ENCODE measurements around the gene TBC1D1.
"Not testable (repeated sequence)": the region's sequence is repeated elsewhere in the genome, so short reads cannot be mapped to it uniquely, and the experiment has no call there.

Gene TBC1D1

GRCh38 chr4:37889849-37890800 lies 759 bp upstream of the TBC1D1 start:
- DNase-seq (ENCODE audit: low spot score), result no peak

GRCh38 chr4:37891260-37892159 lies 626 bp downstream of the TBC1D1 start:
- peak; percentile 68 for DNase-seq (ENCODE audit: low spot score)

- DNase-seq (ENCODE audit: low spot score), result peak; percentile 54
These were observed 1.8 kb downstream of the TBC1D1 start for GRCh38 chr4:37892641-37893040.

GRCh38 chr4:37893164-37893563 lies 2.3 kb downstream of the TBC1D1 start:
- no peak for DNase-seq (ENCODE audit: low spot score)

- DNase-seq (ENCODE audit: low spot score), result no peak
These were observed 4.4 kb downstream of the TBC1D1 start for GRCh38 chr4:37895271-37895670.

- DNase-seq (ENCODE audit: low spot score), result no peak
These were observed 5.4 kb downstream of the TBC1D1 start for GRCh38 chr4:37896206-37896860.

GRCh38 chr4:37902212-37902611 lies 11.3 kb downstream of the TBC1D1 start:
- DNase-seq (ENCODE audit: low spot score), result no peak

- DNase-seq (ENCODE audit: low spot score), result no peak
These were observed 12.1 kb downstream of the TBC1D1 start for GRCh38 chr4:37902738-37903693.

GRCh38 chr4:37903901-37904300 lies 13.0 kb downstream of the TBC1D1 start:
- DNase-seq (ENCODE audit: low spot score), result no peak

GRCh38 chr4:37904824-37905223 lies 13.9 kb downstream of the TBC1D1 start:
- no peak for DNase-seq (ENCODE audit: low spot score)

- no peak for DNase-seq (ENCODE audit: low spot score)
These were observed 14.8 kb downstream of the TBC1D1 start for GRCh38 chr4:37905533-37906169.

GRCh38 chr4:37908488-37909331 lies 17.8 kb downstream of the TBC1D1 start:
- no peak for DNase-seq (ENCODE audit: low spot score)

GRCh38 chr4:37909332-37910090 lies 18.6 kb downstream of the TBC1D1 start:
- DNase-seq (ENCODE audit: low spot score), result no peak

GRCh38 chr4:37910091-37910486 lies 19.2 kb downstream of the TBC1D1 start:
- no peak for DNase-seq (ENCODE audit: low spot score)

- DNase-seq (ENCODE audit: low spot score), result no peak
These were observed 23.7 kb downstream of the TBC1D1 start for GRCh38 chr4:37914539-37914938.

- no peak for DNase-seq (ENCODE audit: low spot score)
These were observed 26.5 kb downstream of the TBC1D1 start for GRCh38 chr4:37917388-37917787.

GRCh38 chr4:37918653-37919052 lies 27.8 kb downstream of the TBC1D1 start:
- no peak for DNase-seq (ENCODE audit: low spot score)

- DNase-seq (ENCODE audit: low spot score), result no peak
These were observed 31.4 kb downstream of the TBC1D1 start for GRCh38 chr4:37922328-37922727.

- DNase-seq (ENCODE audit: low spot score), result not testable (repeated sequence)
These were observed 32.2 kb downstream of the TBC1D1 start for GRCh38 chr4:37923089-37923488.
